Peyer's patch (tissue), 4 donors: ENCODE data around the gene HAS3. TPM values are rescaled to one million over a fixed set of nuclear protein-coding genes. Genes with fewer than 3 reads are reported as not detected.
"Not testable (repeated sequence)": the region's sequence is repeated elsewhere in the genome, so short reads cannot be mapped to it uniquely, and the experiment has no call there.

Source experiments
- DNase-seq, 3 donors: peaks; one replicate each; pipeline ENCODE4 v3.0.0-alpha.2; 2017 to 2019
- H3K27ac ChIP-seq, 4 donors: fragments of 200-600 bp; sonication (generic); one replicate each; pipeline ENCODE4 v1.5.1; 2016 to 2019
- H3K27me3 ChIP-seq, 2 donors: fragments of 200-600 bp; sonication (generic); one replicate each; pipeline ENCODE4 v1.5.1; 2019
- H3K36me3 ChIP-seq, 3 donors: fragments of 200-600 bp; sonication (generic); one replicate each; pipeline ENCODE4 v1.5.1; 2016 to 2019
- H3K4me1 ChIP-seq, 4 donors: fragments of 200-600 bp; sonication (generic); one replicate each; pipeline ENCODE4 v1.5.1; 2016 to 2019
- H3K4me3 ChIP-seq, 4 donors: fragments of 200-600 bp; sonication (generic); 1 replicate in 3 of 4; 2 replicates in 1 of 4; pipeline ENCODE4 v1.5.1; 2016 to 2019; ENCODE audit warnings: mild to moderate bottlenecking in 1 of 4
- H3K9me3 ChIP-seq, 4 donors: fragments of 200-600 bp; sonication (generic); one replicate each; pipeline ENCODE4 v1.5.1; 2016 to 2019; ENCODE audit warnings: mild to moderate bottlenecking in 1 of 4
- CTCF ChIP-seq, 6 experiments: fragments of 450-650 bp in 4 of 6; fragments of 200-600 bp in 2 of 6; sonication (generic) in 1 of 6; IDR thresholded peaks; one replicate each; pipeline ENCODE4 v1.5.1; 2017 to 2019; ENCODE audit warnings: antibody characterized with exemption in 6 of 6, mild to moderate bottlenecking in 3 of 6, moderate library complexity in 1 of 6
- POLR2A ChIP-seq, 2 donors: fragments of 450-650 bp; IDR thresholded peaks; one replicate each; pipeline ENCODE4 v1.5.1; 2017; ENCODE audit warnings: antibody characterized with exemption in 2 of 2, mild to moderate bottlenecking in 2 of 2, moderate library complexity in 2 of 2
- total RNA-seq, 4 donors: library from RNA; depleted of rRNA; stranded (reverse); fragments of >200 nt; gene quantifications; one replicate each; pipeline ENCODE4 v1.1.0, GENCODE V29; 2016

The HAS3 gene
- total RNA-seq, 4 donors from 2014 or later, result 1.1 to 2.5 (median 1.2) TPM

- Histone ChIP-seq H3K27ac (no peak overlapping the region), H3K4me3 (no peak overlapping the region), H3K27me3 (no peaks in the 10 kb centered on the region), H3K4me1 (peaks cover 0 to 11% (median 2%) of the 10 kb centered on the region in 4 donors), H3K9me3 (no peaks in the 10 kb centered on the region), H3K36me3 (peaks cover 0 to under 1% (median 0%) of the 10 kb centered on the region in 3 donors)
- no peak for TF ChIP-seq POLR2A (IDR thresholded peaks at IDR 0.05)
- no peak for TF ChIP-seq CTCF (IDR thresholded peaks at IDR 0.05)
- no peak for DNase-seq
These were observed 20.8 kb downstream of the HAS3 start for GRCh38 chr16:69126221-69126620.

DNA sequence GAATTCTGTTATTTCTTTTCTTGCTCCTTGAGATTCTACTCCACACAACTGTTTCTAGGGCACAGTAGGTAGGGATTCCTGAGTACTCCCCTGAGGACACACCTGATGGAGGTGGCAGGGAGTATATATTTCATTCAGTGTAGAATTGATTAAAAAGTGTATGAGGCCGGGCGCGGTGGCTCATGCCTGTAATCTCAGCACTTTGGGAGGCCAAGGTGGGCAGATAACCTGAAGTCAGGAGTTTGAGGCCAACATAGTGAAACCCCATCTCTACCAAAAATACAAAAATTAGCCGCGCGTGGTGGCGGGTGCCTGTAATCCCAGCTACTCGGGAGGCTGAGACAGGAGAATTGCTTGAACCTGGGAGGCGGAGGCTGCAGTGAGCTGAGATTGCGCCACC, 21.3 kb downstream of the HAS3 start:
- H3K27me3 ChIP-seq, H3K4me3 ChIP-seq, H3K27ac ChIP-seq, H3K9me3 ChIP-seq, H3K36me3 ChIP-seq: not testable (repeated sequence)
- peaks cover 0 to 15% (median 2%) of the 10 kb centered on the region in 4 donors for H3K4me1 ChIP-seq
- DNase-seq, result peak in 1 of 3 donors; percentile 19

DNA sequence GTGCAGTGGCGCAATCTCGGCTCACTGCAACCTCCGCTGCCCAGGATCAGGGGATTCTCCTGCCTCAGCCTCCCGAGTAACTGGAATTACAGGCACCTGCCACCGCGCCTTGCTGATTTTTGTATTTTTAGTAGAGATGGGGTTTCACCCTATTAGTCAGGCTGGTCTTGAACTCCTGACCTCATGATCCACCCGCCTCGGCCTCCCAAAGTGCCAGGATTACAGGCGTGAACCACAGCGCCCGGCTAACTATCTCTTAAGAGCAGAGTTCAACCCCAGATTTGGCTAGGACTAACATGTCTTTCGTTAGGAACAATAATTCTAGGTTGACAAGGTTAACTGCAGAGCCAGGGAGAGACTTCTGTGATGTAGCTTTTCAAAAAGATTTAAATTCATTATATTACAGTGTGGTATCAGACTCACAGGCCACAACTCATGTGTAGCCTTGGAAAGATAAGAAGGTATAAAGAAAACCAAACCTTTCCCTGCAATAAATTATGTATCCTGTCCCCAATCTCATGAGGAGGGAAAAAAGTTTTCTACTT, 22.6 kb downstream of the HAS3 start:
- Histone ChIP-seq H3K27ac (no peak overlapping the region), H3K36me3 (no peaks in the 10 kb centered on the region), H3K27me3 (no peaks in the 10 kb centered on the region), H3K9me3 (no peaks in the 10 kb centered on the region), H3K4me3 (no peak overlapping the region), H3K4me1 (peaks cover 0 to 15% (median 2%) of the 10 kb centered on the region in 4 donors)
- no peak for TF ChIP-seq POLR2A (IDR thresholded peaks at IDR 0.05)
- TF ChIP-seq CTCF (IDR thresholded peaks at IDR 0.05), result no peak
- DNase-seq, result peak in 1 of 3 donors; percentile 37

- Histone ChIP-seq H3K4me3 (no peak overlapping the region), H3K36me3 (no peaks in the 10 kb centered on the region), H3K27ac (no peak overlapping the region), H3K4me1 (peaks cover 0 to 23% (median 2%) of the 10 kb centered on the region in 4 donors), H3K27me3 (no peaks in the 10 kb centered on the region), H3K9me3 (no peaks in the 10 kb centered on the region)
- TF ChIP-seq CTCF (IDR thresholded peaks at IDR 0.05), result no peak
- no peak for DNase-seq
These were observed 25.0 kb downstream of the HAS3 start for GRCh38 chr16:69130461-69130860.

DNA sequence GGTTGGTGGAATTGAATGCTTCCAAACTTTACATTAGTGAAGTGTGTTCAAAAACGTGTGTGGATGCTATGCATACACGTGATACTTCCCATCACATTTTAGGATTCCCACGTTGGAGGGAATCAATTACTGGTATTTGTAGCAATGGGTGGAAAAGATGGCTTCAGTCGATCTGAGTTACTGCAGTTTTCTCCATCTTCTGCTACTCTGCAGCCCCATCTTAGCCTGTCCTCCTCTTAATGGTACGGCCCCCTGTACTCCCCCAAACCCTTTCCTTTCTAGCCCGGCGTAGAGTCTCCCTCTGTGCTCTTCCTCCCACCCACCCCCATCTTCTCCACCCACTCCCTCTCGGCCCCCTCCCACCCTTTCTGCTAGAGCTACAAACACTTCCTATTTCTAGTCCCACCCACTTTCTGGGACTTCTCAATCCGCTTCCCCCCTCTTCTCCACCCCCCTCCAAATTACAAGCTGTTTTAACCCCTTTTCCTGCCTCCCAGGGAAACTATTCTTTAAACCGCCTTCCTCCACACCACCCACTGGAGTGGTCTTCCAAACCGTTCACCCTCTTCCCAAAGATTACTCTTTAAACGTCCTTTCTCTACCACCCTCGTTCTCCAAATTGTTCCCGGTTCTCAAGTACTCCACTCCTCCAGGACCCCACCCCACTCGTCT, 25.9 kb downstream of the HAS3 start:
- no peaks in the 10 kb centered on the region for H3K36me3 ChIP-seq
- H3K27ac ChIP-seq, result peak overlapping the region; percentile 88 to 98 (median 95)
- peak in 1 of 3 donors; percentile 48 for DNase-seq
- H3K4me1 ChIP-seq, result peaks cover 0 to 23% (median 2%) of the 10 kb centered on the region in 4 donors
- TF ChIP-seq POLR2A (IDR thresholded peaks at IDR 0.05), result no peak
- TF ChIP-seq CTCF (IDR thresholded peaks at IDR 0.05), result no peak
- peak overlapping the region; percentile 57 to 96 (median 90) for H3K4me3 ChIP-seq
- H3K27me3 ChIP-seq, result no peaks in the 10 kb centered on the region
- no peaks in the 10 kb centered on the region for H3K9me3 ChIP-seq

DNA sequence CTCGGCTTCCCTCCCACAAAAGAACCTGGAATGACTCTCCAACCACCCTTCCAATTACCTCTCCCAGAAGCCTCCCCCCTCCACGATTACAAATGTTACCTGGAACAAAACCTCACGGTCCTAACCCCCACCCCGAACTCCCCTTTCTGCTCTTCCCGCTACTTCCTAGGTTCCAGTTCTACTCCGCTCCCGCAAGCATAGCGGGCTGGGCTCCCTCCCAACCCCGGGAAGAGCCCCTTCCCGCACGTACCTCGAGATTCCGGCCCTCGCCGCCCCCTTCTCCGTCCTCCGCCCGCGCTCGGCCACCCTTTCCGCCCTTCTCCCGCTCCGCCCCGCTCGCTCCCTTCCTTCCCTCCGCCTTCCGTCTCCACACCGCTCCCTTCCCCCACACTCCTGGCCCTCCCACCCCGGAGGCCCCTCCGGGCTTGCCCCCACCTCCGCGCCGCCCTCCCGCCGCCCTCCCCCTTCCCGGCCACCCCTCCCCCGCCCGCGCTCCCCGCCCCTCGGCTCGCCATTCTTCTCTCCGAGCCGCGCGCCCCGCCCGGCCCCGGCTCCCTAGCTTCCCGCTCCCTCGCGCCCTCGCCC, 26.5 kb downstream of the HAS3 start:
- no peak for TF ChIP-seq CTCF (IDR thresholded peaks at IDR 0.05)
- TF ChIP-seq POLR2A (IDR thresholded peaks at IDR 0.05), result no peak
- Histone ChIP-seq H3K4me1 (peaks cover 0 to 23% (median 2%) of the 10 kb centered on the region in 4 donors), H3K27ac (peak overlapping the region; percentile 88 to 98 (median 95)), H3K27me3 (no peaks in the 10 kb centered on the region), H3K9me3 (no peaks in the 10 kb centered on the region), H3K36me3 (peaks cover 0 to 1% (median 0%) of the 10 kb centered on the region in 3 donors), H3K4me3 (peak overlapping the region; percentile 57 to 96 (median 90))
- DNase-seq, result peak; percentile 64 to 83 (median 81)
